ENCODE results near the gene PPAT.
"Not testable (repeated sequence)": the region's sequence is repeated elsewhere in the genome, so short reads cannot be mapped to it uniquely, and the experiment has no call there.

The PPAT gene

GRCh38 chr4:56435140-56435926 is at the start of gene PPAT:
TSS of gene PPAT (minus strand) at chr4:56435615. CDS start at chr4:56435477, 138 bp downstream.
- DNase-seq = peak; percentile 93

- DNase-seq = no peak
These were observed 45.3 kb upstream of the PPAT start for GRCh38 chr4:56480691-56481090.

- DNase-seq = no peak
These were observed 41.8 kb upstream of the PPAT start for GRCh38 chr4:56477192-56477702.

- DNase-seq = no peak
These were observed 40.5 kb upstream of the PPAT start for GRCh38 chr4:56475917-56476316.

- no peak for DNase-seq
These were observed 34.2 kb upstream of the PPAT start for GRCh38 chr4:56469489-56470210.

GRCh38 chr4:56468097-56468422 is 32.6 kb upstream of the PPAT start:
- peak; percentile 38 for DNase-seq

GRCh38 chr4:56467284-56468096 is 32.1 kb upstream of the PPAT start, which contains the start of gene SRP72:
TSS of gene SRP72 (plus strand) at chr4:56467617. CDS start at chr4:56467636, 19 bp downstream.
- DNase-seq = peak; percentile 78

- DNase-seq = no peak
These were observed 31.5 kb upstream of the PPAT start for GRCh38 chr4:56466910-56467283.

GRCh38 chr4:56466296-56466761 is 30.9 kb upstream of the PPAT start:
- DNase-seq = not testable (repeated sequence)

GRCh38 chr4:56465599-56466295 is 30.3 kb upstream of the PPAT start:
- no peak for DNase-seq

GRCh38 chr4:56464581-56464980 is 29.2 kb upstream of the PPAT start:
- no peak for DNase-seq

- no peak for DNase-seq
These were observed 28.3 kb upstream of the PPAT start for GRCh38 chr4:56463711-56464110.

GRCh38 chr4:56462157-56462556 is 26.7 kb upstream of the PPAT start:
- DNase-seq = no peak

- DNase-seq = no peak
These were observed 24.7 kb upstream of the PPAT start for GRCh38 chr4:56460085-56460484.

GRCh38 chr4:56450342-56450741 is 14.9 kb upstream of the PPAT start:
- no peak for DNase-seq

- DNase-seq = not testable (repeated sequence)
These were observed 14.1 kb upstream of the PPAT start for GRCh38 chr4:56449475-56449874.

- no peak for DNase-seq
These were observed 12.9 kb upstream of the PPAT start for GRCh38 chr4:56448301-56448700.

GRCh38 chr4:56445699-56446098 is 10.3 kb upstream of the PPAT start:
- no peak for DNase-seq

GRCh38 chr4:56444719-56445118 is 9.3 kb upstream of the PPAT start:
- no peak for DNase-seq

- DNase-seq = no peak
These were observed 5.6 kb upstream of the PPAT start for GRCh38 chr4:56440983-56441382.

GRCh38 chr4:56438766-56439165 is 3.4 kb upstream of the PPAT start:
- DNase-seq = no peak

GRCh38 chr4:56434599-56435139 is 746 bp downstream of the PPAT start:
- DNase-seq = peak; percentile 33

Data from NCI-H345 (cell line).